A204.1 (cell line): ENCODE data around the gene ZAR1L.
A peak's percentile ranks its signal among the peaks of the same experiment; 100 is the strongest.
"Not testable (repeated sequence)": the region's sequence is repeated elsewhere in the genome, so short reads cannot be mapped to it uniquely, and the experiment has no call there.

ENCODE experiments used
- FAIRE-seq: peaks from 2 replicates; lab custom pipeline; 2012; peaks lifted over from hg19 to GRCh38; lab: Jason Lieb, UNC

The ZAR1L gene

GRCh38 chr13:32315238-32316027, at the start of gene ZAR1L, which contains the start of gene BRCA2:
ZAR1L (minus strand) TSS chr13:32315363; CDS start chr13:32311925, 3,438 bp downstream.
BRCA2 (plus strand) TSS chr13:32315508; CDS start chr13:32316461, 953 bp downstream.
- peak; percentile 84 for FAIRE-seq

DNA sequence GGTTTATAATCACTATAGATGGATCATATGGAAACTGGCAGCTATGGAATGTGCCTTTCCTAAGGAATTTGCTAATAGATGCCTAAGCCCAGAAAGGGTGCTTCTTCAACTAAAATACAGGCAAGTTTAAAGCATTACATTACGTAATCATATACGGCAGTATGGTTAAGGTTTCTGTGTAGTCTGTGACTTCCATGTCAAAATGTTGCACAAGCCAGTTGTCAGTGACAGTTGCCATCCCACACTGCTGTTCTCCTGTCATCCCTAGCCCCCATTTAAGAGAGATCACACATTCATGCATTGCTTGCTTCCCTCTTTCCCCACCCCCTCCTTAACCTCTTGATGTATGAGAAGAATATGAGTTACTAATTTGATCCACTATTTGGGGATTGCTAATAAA, 47.4 kb upstream of the ZAR1L start:
- no peak for FAIRE-seq

DNA sequence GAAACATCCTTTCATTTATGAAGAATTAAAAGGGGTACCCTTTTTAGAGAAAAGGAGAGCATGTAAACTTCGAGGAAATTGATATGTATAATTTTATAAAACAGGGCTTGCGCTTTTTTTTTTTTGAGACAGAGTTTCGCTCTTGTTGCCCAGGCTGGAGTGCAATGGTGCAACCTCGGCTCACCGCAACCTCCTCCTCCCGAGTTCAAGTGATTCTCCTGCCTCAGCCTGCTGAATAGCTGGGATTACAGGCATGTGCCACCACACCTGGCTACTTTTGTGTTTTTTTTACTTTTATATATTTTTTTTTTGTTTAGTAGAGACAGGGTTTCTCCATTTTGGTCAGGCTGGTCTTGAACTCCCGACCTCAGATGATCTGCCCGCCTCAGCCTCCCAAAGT, 40.8 kb upstream of the ZAR1L start:
- FAIRE-seq = not testable (repeated sequence)

DNA sequence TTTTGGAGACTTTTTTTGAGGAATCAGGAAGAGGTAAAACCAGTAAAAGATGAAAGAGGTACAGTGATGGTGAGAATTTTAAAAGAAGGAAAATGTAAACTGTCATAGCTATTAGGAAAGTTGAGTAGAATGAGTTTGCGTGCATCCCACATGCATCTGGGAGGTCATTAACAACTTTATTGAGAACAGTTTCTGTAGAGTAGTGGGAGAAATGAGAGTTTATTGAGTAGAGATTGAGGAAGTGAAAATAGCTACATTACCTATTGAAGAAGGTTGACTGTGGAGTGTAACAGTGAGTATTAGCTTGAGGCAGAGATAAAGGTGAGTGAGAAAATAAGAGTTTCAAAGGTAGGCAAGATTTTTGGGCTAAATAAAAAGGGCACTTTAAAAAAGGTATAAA, 38.9 kb upstream of the ZAR1L start:
- no peak for FAIRE-seq

DNA sequence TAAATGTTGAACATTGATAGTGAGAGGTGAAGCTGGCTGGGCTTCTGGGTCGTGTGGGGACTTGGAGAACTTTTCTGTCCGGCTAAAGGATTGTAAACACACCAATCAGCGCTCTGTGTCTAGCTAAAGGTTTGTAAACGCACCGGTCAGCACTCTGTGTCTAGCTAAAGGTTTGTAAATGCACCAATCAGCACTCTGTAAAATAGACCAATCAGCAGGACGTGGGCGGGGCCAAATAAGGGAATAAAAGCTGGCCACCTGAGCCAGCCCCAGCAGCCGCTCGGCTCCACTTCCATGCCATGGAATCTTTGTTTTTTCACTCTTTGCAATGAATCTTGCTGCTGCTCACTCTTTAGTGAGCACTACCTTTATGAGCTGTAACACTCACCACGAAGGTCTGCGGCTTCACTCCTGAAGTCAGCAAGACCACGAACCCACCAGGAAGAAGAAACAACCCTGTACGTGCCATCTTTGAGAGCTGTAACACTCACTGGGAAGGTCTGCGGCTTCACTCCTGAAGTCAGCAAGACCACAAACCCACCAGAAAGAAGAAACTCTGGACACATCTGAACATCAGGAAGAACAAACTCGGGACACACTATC, 35.8 kb upstream of the ZAR1L start:
- not testable (repeated sequence) for FAIRE-seq

DNA sequence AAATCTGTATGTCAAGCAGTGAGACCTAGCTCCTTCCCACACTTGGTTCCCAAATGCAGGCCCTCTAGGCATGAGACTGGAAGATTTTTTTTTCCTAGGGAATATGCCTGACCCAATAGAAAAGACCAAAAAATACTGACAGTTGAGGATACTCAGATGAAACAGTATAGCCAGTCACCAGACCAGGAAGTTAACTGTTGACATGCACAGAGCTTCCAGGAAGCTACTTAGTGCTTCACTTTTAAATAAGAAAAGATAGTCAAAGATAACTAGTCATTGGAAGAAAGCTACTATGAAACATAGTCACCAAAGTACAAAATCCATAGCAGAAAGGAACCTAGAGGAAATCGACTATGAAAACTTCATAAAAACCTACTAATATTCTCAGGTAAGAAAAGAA, 32.5 kb upstream of the ZAR1L start:
- FAIRE-seq = no peak

DNA sequence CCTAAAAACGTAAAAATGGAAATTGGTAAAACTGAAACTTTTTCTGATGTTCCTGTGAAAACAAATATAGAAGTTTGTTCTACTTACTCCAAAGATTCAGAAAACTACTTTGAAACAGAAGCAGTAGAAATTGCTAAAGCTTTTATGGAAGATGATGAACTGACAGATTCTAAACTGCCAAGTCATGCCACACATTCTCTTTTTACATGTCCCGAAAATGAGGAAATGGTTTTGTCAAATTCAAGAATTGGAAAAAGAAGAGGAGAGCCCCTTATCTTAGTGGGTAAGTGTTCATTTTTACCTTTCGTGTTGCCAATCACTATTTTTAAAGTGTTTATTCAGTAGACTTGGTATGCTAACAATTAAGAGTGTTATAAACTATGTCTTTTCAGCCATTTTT, 25.8 kb upstream of the ZAR1L start:
- no peak for FAIRE-seq

- FAIRE-seq = no peak
Measured at GRCh38 chr13:32334671-32335070, 19.5 kb upstream of the ZAR1L start.

DNA sequence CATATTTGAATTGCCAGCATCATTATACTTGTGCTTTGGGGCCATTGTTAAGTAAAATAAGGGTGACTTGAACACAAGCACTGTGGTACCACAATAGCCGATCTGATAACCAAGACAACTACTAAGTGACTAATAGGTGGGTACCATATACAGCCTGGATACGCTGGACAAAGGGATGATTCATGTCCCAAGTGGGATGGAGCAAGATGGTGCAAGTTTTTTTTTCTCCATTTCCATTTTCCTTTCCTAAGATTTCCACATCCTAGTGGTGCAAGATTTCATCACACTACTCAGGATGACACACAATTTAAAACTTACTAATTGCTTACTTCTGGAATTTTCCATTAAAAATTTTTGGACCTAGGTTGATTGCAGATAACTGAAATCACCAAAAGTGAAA, 15.3 kb upstream of the ZAR1L start:
- no peak for FAIRE-seq

DNA sequence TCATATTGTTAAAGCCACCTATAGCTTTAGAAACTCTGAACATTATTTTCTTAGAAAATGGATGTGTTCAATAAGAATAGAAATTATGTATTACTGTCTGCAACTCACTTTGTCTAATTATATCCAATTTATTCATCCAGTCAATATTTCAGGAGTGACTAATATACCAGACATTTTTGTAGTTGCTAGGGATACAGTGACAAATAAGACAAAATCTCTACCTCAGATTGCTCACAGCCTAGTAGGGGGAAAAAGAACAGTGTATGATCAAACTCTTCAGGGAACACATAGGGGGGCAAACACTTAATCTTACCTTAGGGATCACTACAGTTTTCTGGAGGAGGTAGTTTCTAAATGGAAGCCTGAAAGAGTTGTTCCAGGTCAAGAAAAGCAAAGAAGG, 8.7 kb upstream of the ZAR1L start:
- FAIRE-seq = no peak

GRCh38 chr13:32320528-32320927, 5.4 kb upstream of the ZAR1L start:
- FAIRE-seq = no peak

DNA sequence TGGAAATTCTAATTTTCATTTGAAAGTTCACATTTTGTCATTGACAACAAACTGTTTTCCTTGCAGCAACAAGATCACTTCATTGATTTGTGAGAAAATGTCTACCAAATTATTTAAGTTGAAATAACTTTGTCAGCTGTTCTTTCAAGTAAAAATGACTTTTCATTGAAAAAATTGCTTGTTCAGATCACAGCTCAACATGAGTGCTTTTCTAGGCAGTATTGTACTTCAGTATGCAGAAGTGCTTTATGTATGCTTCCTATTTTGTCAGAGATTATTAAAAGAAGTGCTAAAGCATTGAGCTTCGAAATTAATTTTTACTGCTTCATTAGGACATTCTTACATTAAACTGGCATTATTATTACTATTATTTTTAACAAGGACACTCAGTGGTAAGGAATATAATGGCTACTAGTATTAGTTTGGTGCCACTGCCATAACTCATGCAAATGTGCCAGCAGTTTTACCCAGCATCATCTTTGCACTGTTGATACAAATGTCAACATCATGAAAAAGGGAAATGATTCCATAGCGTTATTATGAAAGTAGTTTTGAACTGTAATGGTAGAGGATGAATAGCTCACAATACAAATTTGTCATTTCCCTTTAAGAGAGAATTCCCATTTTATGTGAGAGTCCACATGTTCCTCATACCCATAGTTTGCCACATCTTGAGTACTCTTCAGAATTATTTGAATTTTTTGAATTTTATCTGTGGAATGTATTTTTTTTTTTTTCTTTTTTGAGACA, 2.7 kb upstream of the ZAR1L start:
- FAIRE-seq = no peak

- FAIRE-seq = no peak
Measured at GRCh38 chr13:32316501-32316900, 1.3 kb upstream of the ZAR1L start.

GRCh38 chr13:32316028-32316339, 821 bp upstream of the ZAR1L start:
- no peak for FAIRE-seq

DNA sequence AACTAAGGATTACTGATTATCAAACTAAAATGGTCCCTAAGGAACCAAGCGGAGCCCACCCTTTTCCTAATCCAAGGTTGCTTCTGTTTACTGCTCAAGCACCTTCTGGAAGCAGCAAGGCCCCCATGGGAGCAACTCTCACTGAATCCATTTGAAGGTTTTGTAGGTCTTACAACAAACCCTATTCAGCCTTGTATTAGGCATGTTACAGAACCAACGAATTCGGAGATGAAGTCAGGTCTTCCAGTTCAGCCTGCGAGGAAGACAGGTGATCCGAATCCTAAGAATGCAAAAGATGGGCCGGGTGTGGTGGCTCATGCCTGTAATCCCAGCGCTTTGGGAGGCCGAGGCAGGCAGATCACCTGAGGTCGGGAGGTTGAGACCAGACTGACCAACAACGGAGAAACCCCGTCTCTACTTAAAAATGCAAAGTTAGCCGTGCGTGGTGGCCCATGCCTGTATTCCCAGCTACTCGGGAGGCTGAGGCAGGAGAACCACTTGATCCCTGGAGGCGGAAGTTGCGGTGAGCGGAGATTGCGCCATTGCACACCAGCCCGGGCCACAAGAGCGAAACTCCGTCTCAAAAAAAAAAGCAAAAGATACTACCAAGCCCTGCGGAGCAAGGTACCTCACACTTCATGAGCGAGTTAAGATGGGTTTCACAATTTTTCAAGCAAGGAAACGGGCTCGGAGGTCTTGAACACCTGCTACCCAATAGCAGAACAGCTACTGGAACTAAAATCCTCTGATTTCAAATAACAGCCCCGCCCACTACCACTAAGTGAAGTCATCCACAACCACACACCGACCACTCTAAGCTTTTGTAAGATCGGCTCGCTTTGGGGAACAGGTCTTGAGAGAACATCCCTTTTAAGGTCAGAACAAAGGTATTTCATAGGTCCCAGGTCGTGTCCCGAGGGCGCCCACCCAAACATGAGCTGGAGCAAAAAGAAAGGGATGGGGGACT, 609 bp downstream of the ZAR1L start:
- no peak for FAIRE-seq

DNA sequence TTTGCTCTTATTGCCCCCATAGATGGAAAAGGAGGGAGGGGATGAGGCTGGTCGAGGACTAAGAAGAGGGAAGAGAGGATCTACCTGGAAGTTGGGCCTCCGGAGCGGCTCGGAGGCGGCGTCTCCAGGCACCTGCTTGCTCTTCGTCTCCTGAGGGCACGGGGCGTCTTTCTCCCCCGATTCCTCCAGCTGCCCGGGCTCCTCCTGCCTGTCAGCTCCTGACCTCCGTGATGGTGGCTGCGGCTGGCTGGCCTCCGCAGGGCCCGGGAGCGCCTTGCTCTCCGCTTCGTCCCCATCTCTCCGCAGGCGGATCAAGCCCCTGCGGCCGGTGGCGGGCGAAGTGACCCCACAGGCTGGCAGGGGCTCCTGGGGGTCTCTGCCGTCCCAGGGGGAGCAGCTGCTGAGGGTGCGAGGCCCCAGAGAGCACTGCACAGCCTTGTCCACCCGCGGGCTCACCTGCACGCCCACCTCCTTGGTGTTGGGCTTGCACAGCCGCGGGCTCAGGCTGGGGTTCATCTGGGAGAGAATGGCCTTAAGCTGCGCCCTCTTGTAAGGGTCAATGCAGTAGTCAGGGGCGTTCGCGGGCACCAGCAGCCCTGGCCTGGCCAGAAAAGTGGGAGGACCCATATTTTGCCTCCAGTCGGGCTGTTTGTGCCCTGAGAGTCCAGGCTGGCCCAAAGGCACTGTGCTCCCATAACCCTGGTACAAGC, 3.8 kb downstream of the ZAR1L start:
- no peak for FAIRE-seq

DNA sequence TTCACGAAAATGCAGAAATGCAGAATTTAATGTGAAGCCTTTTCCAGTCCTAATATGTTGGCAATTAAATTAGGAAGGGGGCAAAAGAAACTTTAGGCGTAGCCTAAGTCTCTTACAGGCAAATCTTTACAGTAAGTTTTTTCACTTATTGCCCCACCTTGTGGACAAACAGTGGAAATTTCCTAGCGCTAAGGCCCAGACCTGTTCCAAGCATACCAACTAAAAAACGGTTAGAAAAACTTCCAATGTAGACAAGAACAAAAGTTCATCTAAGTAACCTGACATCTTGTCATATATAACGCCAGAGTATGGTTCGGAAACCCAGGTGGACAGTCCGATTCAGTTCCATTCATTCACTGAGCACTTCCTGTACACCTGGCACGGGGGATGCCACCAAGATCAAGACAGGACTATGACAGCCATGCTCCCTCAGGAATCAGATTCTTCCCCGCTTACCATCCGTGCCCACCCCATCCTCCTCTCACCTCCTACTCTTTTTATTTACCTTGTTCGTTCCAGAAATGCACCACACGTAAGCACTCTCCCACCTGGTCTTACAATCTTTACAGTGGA, 4.9 kb downstream of the ZAR1L start:
- FAIRE-seq = peak; percentile 89

DNA sequence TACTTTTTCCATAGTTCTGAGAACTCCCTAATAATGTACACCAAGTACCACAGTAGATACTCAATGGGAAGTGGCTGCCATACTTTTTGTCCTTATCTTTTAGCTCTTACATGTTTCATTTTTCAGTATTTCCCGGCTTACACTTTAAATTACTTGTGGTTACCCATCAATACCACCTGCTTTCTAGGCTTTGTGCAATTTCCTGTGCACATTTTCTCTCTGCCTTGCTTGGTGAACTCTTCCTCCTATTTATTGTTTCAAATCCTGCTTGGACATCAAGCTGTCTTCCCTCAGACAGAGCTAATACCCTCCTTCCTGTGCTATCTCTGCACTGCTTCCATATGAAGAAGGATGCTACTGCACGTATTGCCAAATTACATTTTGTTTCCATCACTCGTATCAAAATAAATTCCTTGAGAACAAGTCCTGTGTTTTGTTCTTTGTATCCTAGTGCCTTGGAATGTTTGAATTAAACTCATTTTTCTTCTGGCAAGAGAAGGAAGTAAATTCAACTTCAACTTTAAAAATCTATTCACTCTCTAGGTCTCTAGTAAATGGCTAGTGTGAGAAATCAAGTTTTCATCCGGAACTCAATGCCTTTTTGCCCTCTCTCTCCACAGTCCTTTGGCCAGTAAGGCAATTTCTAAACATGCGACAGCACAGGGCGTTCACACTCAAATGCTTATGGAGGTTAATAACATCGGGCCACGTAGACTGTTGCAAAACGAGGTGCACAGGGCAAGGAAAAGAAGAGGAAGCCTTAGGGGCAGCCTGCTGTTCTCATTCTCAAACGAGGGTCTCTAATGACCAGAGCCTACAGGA, 5.6 kb downstream of the ZAR1L start:
- no peak for FAIRE-seq

DNA sequence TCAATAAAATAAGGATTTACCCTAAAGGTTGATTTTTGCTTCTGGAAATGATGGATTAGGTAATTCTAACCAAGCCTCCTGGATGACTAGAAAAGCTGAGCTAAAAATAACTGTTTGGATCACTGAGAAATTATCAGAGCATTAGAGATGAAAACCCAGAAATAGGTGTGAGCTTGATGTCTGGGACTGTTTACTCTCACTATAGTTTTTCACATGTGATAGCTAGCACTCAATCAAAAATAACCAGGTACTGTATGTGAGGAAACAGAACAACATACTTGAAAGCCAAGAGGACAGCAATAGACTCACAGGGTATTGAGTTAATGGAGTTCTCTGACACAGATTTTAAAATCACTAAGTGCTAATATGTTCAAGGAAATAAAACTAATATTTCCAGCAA, 9.5 kb downstream of the ZAR1L start:
- FAIRE-seq = no peak

DNA sequence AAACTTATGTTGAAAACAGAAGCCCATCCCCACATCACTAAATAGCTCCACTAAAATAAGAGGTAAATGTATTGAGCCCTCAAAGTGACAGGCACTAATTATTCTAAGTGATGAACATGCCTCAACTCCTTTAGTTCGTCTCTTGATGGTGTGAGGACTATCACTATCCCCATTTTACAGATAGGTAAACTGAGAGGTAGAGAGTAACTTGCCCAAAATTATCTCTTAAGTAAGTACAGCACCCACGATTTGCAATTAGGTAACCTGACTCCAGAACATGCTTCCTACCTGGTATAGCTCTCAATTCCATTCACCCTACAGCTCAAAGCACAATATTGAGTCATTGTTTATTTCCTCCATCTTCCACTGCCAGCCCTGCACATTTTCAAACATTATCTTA, 12.7 kb downstream of the ZAR1L start:
- FAIRE-seq = no peak
